GM23338 (cell line): Measurements from ENCODE around the gene HES7. TPM values are rescaled to one million over a fixed set of nuclear protein-coding genes. Genes with fewer than 3 reads are reported as not detected.

Experiments used
- ATAC-seq: fragments of 200-7000 bp; cut with Tn5 transposase; 3 replicates; pipeline ENCODE4 v1.9.1; 2020
- DNase-seq: peaks from one replicate; pipeline ENCODE4 v3.0.0-alpha.2; 2015; ENCODE audit warnings: low spot score
- H2AFZ ChIP-seq: fragments of 200-600 bp; sonication (generic); 2 replicates; pipeline ENCODE4 v1.8.0; 2016; ENCODE audit warnings: antibody characterized with exemption, mild to moderate bottlenecking, moderate library complexity
- H3F3A ChIP-seq: fragments of 200-600 bp; sonication (generic); replicated peaks from 2 replicates; pipeline ENCODE4 v1.8.0; 2017; ENCODE audit warnings: antibody characterized with exemption, mixed run types, low read depth
- H3K27ac ChIP-seq: fragments of 200-600 bp; sonication (generic); 2 replicates; pipeline ENCODE4 v1.6.1; 2016; ENCODE audit warnings: low read depth
- H3K27me3 ChIP-seq: fragments of 200-600 bp; sonication (generic); 2 replicates; pipeline ENCODE4 v1.8.0; 2016; ENCODE audit warnings: mild to moderate bottlenecking, mixed run types, moderate library complexity; ENCODE audit not compliant: insufficient read depth
- H3K36me3 ChIP-seq: fragments of 200-600 bp; sonication (generic); 2 replicates; pipeline ENCODE4 v1.8.0; 2016; ENCODE audit warnings: mild to moderate bottlenecking; ENCODE audit not compliant: insufficient read depth
- H3K4me1 ChIP-seq: fragments of 200-600 bp; sonication (generic); 2 replicates; pipeline ENCODE4 v1.8.0; 2016; ENCODE audit warnings: mild to moderate bottlenecking, moderate library complexity; ENCODE audit not compliant: insufficient read depth
- H3K4me2 ChIP-seq: fragments of 200-600 bp; sonication (generic); 2 replicates; pipeline ENCODE4 v1.7.1; 2017; ENCODE audit warnings: mixed run types
- H3K4me3 ChIP-seq: fragments of 200-600 bp; sonication (generic); 2 replicates; pipeline ENCODE4 v1.6.1; 2016; ENCODE audit warnings: mixed run types
- H3K79me2 ChIP-seq: fragments of 200-600 bp; sonication (generic); replicated peaks from 2 replicates; pipeline ENCODE4 v1.8.0; 2017; ENCODE audit warnings: mild to moderate bottlenecking; ENCODE audit not compliant: insufficient read depth
- H3K9me2 ChIP-seq: fragments of 200-600 bp; sonication (generic); 2 replicates; pipeline ENCODE4 v1.8.0; 2017; ENCODE audit not compliant: insufficient read depth
- H4K20me1 ChIP-seq: fragments of 200-600 bp; sonication (generic); replicated peaks from 2 replicates; pipeline ENCODE4 v1.8.0; 2017; ENCODE audit warnings: mild to moderate bottlenecking; ENCODE audit not compliant: insufficient read depth
- H3K27ac Mint-ChIP-seq: 2 replicates; pipeline ENCODE4 v1.8.0; 2020; ENCODE audit warnings: inconsistent platforms, mild to moderate bottlenecking, moderate library complexity, mixed read lengths
- H3K27me3 Mint-ChIP-seq: 3 replicates; pipeline ENCODE4 v1.8.0; 2022; ENCODE audit warnings: low read depth, mild to moderate bottlenecking, moderate library complexity, mixed read lengths, inconsistent platforms; ENCODE audit not compliant: insufficient read depth, poor library complexity
- H3K36me3 Mint-ChIP-seq: 3 replicates; pipeline ENCODE4 v1.8.0; 2021; ENCODE audit warnings: low read depth, mild to moderate bottlenecking, inconsistent platforms, moderate library complexity, mixed read lengths
- H3K4me1 Mint-ChIP-seq: 3 replicates; pipeline ENCODE4 v1.8.0; 2020; ENCODE audit warnings: mild to moderate bottlenecking, inconsistent platforms, mixed read lengths
- H3K4me3 Mint-ChIP-seq: 3 replicates; pipeline ENCODE4 v1.8.0; 2021; ENCODE audit warnings: moderate library complexity, mild to moderate bottlenecking, inconsistent platforms, mixed read lengths
- H3K9me3 Mint-ChIP-seq: 3 replicates; pipeline ENCODE4 v1.8.0; 2020; ENCODE audit warnings: moderate library complexity, mild to moderate bottlenecking, inconsistent platforms, mixed read lengths
- CREB1 ChIP-seq: fragments of 250-450 bp; sonication (Bioruptor Pico); IDR thresholded peaks from 2 replicates; pipeline ENCODE4 v1.5.0; 2020; ENCODE audit warnings: low read depth, mild to moderate bottlenecking, moderate library complexity
- CTCF ChIP-seq, 2 experiments: fragments of 200-600 bp in 1 of 2; sonication (generic) in 1 of 2; conservative IDR thresholded peaks; 2 replicates each; pipeline versions ENCODE4 v1.5.1 to v1.6.1; 2016 to 2017; ENCODE audit warnings: antibody characterized with exemption in 2 of 2, low read depth in 2 of 2, mild to moderate bottlenecking in 2 of 2, moderate library complexity in 1 of 2
- ETS1 ChIP-seq: IDR thresholded peaks from 2 replicates; pipeline ENCODE4 v1.6.1; 2016; ENCODE audit warnings: antibody characterized with exemption
- EZH2 ChIP-seq: fragments of 200-600 bp; sonication (generic); IDR thresholded peaks from one replicate; pipeline ENCODE4 v1.8.0; 2017; ENCODE audit warnings: antibody characterized with exemption, mild to moderate bottlenecking, low read depth; ENCODE audit not compliant: unreplicated experiment
- EZH2phosphoT487 ChIP-seq: fragments of 200-600 bp; sonication (generic); IDR thresholded peaks from one replicate; pipeline ENCODE4 v1.8.1; 2018; ENCODE audit warnings: antibody characterized with exemption; ENCODE audit not compliant: unreplicated experiment
- JUNB ChIP-seq: IDR thresholded peaks from one replicate; pipeline ENCODE4 v1.6.1; 2016; ENCODE audit warnings: antibody characterized with exemption; ENCODE audit not compliant: unreplicated experiment
- NANOG ChIP-seq: IDR thresholded peaks from 2 replicates; pipeline ENCODE4 v1.6.1; 2016; ENCODE audit warnings: antibody characterized with exemption, borderline replicate concordance
- POLR2AphosphoS5 ChIP-seq: IDR thresholded peaks from 2 replicates; pipeline ENCODE4 v1.6.1; 2016; ENCODE audit warnings: antibody characterized with exemption, low read depth
- REST ChIP-seq: IDR thresholded peaks from one replicate; pipeline ENCODE4 v1.6.1; 2018; ENCODE audit warnings: antibody characterized with exemption; ENCODE audit not compliant: unreplicated experiment
- STAT1 ChIP-seq: IDR thresholded peaks from one replicate; pipeline ENCODE4 v1.6.1; 2016; ENCODE audit warnings: antibody characterized with exemption; ENCODE audit not compliant: unreplicated experiment
- ZNF114 ChIP-seq: fragments of 250-450 bp; sonication (Bioruptor Pico); IDR thresholded peaks from 2 replicates; pipeline ENCODE4 v1.5.0; 2020; ENCODE audit warnings: mild to moderate bottlenecking, moderate library complexity
- ZNF331 ChIP-seq: fragments of 250-450 bp; sonication (Bioruptor Pico); IDR thresholded peaks from 2 replicates; pipeline ENCODE4 v1.5.0; 2020; ENCODE audit warnings: low read depth, mild to moderate bottlenecking, moderate library complexity
- ZNF462 ChIP-seq: fragments of 250-450 bp; sonication (Bioruptor Pico); IDR thresholded peaks from 2 replicates; pipeline ENCODE4 v1.5.0; 2020; ENCODE audit warnings: mild to moderate bottlenecking, moderate library complexity
- polyA plus RNA-seq: library from polyadenylated mRNA; unstranded; fragments of >200 nt; fragmentation: Nextera tagmentation; extraction: Ambion mirVana; gene quantifications from 2 replicates; pipeline ENCODE4 v1.2.1, GENCODE V29; 2016
- total RNA-seq: library from RNA; depleted of rRNA; stranded (reverse); fragments of >200 nt; shearing (Covaris generic); gene quantifications from 2 replicates; pipeline ENCODE4 v1.2.3, GENCODE V29; 2014

HES7 gene
- total and polyA plus RNA-seq, 2 experiments from 2014 or later = 0.14 TPM; not detected in 1

GRCh38 chr17:8075081-8075480, 48.8 kb downstream of the HES7 start:
- DNase-seq (no peak), ATAC-seq (no peak)
- H3K27me3 ChIP-seq = peaks cover 95% of the 10 kb centered on the region

More at GRCh38 chr17:8075081-8075480, 48.8 kb downstream of the HES7 start:
- no peak overlapping the region for H3K4me2 ChIP-seq
- Mint-ChIP-seq H3K36me3 (peaks cover 2% of the 10 kb centered on the region; the same call in 2 of the 3 replicates), H3K4me1 (peaks cover 18% of the 10 kb centered on the region), H3K27me3 (peaks cover 80% of the 10 kb centered on the region), H3K4me3 (no peak overlapping the region; the same call in 2 of the 3 replicates), H3K27ac (no peak overlapping the region), H3K9me3 (peaks cover 5% of the 10 kb centered on the region; the same call in 2 of the 3 replicates)
- H2AFZ ChIP-seq = no peak overlapping the region
- no peak for TF ChIP-seq EZH2phosphoT487
- TF ChIP-seq ETS1 = no peak
- TF ChIP-seq ZNF114 (CRISPR knock-in tag) = no peak
- no peak for TF ChIP-seq CTCF (conservative IDR thresholded peaks at IDR 0.05; ENCODE audit: low read depth in 2 of 2)
- no peak for TF ChIP-seq JUNB
- no peak for TF ChIP-seq ZNF462 (CRISPR knock-in tag)
- TF ChIP-seq NANOG = no peak
- TF ChIP-seq POLR2AphosphoS5 = no peak
- TF ChIP-seq EZH2 = no peak
- TF ChIP-seq CREB1 (CRISPR knock-in tag) = no peak
- no peak for TF ChIP-seq REST
- no peak for TF ChIP-seq STAT1
- TF ChIP-seq ZNF331 (CRISPR knock-in tag) = no peak
- no peaks in the 10 kb centered on the region for H3K9me2 ChIP-seq
- H4K20me1 ChIP-seq = no peaks in the 10 kb centered on the region
- H3K27ac ChIP-seq = no peak overlapping the region
- no peaks in the 10 kb centered on the region for H3K36me3 ChIP-seq
- H3F3A ChIP-seq = no peaks in the 10 kb centered on the region
- no peaks in the 10 kb centered on the region for H3K79me2 ChIP-seq
- no peak overlapping the region for H3K4me3 ChIP-seq
- peaks cover 8% of the 10 kb centered on the region; the same call in 1 of the 2 replicates for H3K4me1 ChIP-seq
